Neutrophil (primary cell): ENCODE data around the gene P4HA1.

Source experiments
- H3K27ac ChIP-seq: fragments of 200-600 bp; sonication (generic); 2 replicates; pipeline ENCODE4 v1.5.1; 2016; ENCODE audit warnings: mild to moderate bottlenecking, moderate library complexity
- H3K27me3 ChIP-seq: fragments of 200-600 bp; sonication (generic); 2 replicates; pipeline ENCODE4 v1.6.0; 2016; ENCODE audit warnings: mild to moderate bottlenecking
- H3K36me3 ChIP-seq: fragments of 200-600 bp; sonication (generic); 2 replicates; pipeline ENCODE4 v1.5.1; 2017
- H3K4me1 ChIP-seq, 2 experiments: fragments of 200-600 bp in 1 of 2; sonication (generic) in 1 of 2; 1 replicate in 1 of 2; 2 replicates in 1 of 2; pipeline versions ENCODE4 v1.5.1 to v1.6.1; 2013 to 2016; ENCODE audit warnings: low read depth in 1 of 2, low read length in 1 of 2, mild to moderate bottlenecking in 1 of 2, moderate library complexity in 1 of 2; ENCODE audit not compliant: control insufficient read depth in 1 of 2, insufficient read depth in 1 of 2
- H3K4me3 ChIP-seq, 2 experiments: fragments of 200-600 bp in 1 of 2; sonication (generic) in 1 of 2; 1 replicate in 1 of 2; 2 replicates in 1 of 2; pipeline ENCODE4 v1.5.1; 2013 to 2016; ENCODE audit warnings: low read depth in 1 of 2, low read length in 1 of 2, mild to moderate bottlenecking in 1 of 2, moderate library complexity in 1 of 2
- H3K9me3 ChIP-seq: fragments of 200-600 bp; sonication (generic); 2 replicates; pipeline ENCODE4 v1.5.1; 2016
- CTCF ChIP-seq: fragments of 200-600 bp; sonication (generic); IDR thresholded peaks from 2 replicates; pipeline ENCODE4 v1.5.1; 2016; ENCODE audit warnings: antibody characterized with exemption

The P4HA1 gene

GRCh38 chr10:73131913-73132686, 35.4 kb upstream of the P4HA1 start:
- Histone ChIP-seq H3K4me1 (no peaks in the 10 kb centered on the region), H3K9me3 (no peaks in the 10 kb centered on the region), H3K4me3 (no peak overlapping the region), H3K27ac (no peak overlapping the region), H3K27me3 (no peaks in the 10 kb centered on the region), H3K36me3 (peaks cover 77% of the 10 kb centered on the region)
- no peak for TF ChIP-seq CTCF

DNA sequence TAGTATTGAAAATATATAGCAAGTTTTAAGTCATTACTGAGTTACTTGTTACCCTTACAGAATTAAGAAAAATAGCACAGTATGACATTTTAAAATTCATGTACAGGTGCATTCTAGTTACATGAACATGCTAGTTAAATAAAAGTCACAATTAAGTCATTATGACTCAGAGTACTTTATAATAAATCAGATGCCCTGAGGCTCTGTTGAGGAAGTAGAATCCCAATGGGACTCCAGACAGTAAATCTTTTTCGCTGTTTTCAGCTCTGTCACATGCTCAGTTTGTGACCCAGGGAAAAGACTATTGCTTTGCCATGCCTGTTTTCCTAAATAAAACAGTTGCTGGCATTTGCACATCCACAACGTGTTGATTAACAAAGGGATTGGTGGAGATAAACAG, 34.6 kb upstream of the P4HA1 start:
- no peak overlapping the region for H3K4me3 ChIP-seq
- H3K9me3 ChIP-seq: no peaks in the 10 kb centered on the region
- H3K27me3 ChIP-seq: no peaks in the 10 kb centered on the region
- no peak for TF ChIP-seq CTCF
- peaks cover 78% of the 10 kb centered on the region for H3K36me3 ChIP-seq
- H3K4me1 ChIP-seq: no peaks in the 10 kb centered on the region
- no peak overlapping the region for H3K27ac ChIP-seq

GRCh38 chr10:73126343-73126742, 29.7 kb upstream of the P4HA1 start:
- H3K4me1 ChIP-seq: no peaks in the 10 kb centered on the region
- no peak for TF ChIP-seq CTCF
- no peaks in the 10 kb centered on the region for H3K27me3 ChIP-seq
- H3K36me3 ChIP-seq: peaks cover 58% of the 10 kb centered on the region
- no peak overlapping the region for H3K27ac ChIP-seq
- H3K9me3 ChIP-seq: no peaks in the 10 kb centered on the region
- H3K4me3 ChIP-seq: no peak overlapping the region

DNA sequence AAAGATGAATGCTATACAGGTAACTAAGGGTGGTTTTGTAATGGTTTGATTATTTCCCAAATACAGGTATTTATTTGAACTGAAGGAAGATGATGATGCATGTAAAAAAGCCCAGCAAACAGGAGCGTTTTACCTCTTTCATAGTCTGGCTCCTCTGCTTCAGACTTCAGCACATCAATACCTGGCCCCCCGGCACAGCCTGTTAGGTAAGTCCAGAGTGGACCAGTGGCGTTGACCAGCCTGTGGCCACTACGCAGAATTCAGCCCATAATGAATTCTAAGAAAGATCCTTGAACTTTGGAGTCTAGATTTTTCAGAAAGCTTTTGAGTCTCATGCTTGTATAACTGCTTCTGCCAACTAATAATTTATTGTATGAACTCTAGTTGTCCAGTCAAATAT, 23.3 kb upstream of the P4HA1 start:
- no peaks in the 10 kb centered on the region for H3K9me3 ChIP-seq
- no peak overlapping the region for H3K27ac ChIP-seq
- no peaks in the 10 kb centered on the region for H3K4me1 ChIP-seq
- no peaks in the 10 kb centered on the region for H3K27me3 ChIP-seq
- H3K4me3 ChIP-seq: no peak overlapping the region
- no peak for TF ChIP-seq CTCF
- peaks cover 33% of the 10 kb centered on the region for H3K36me3 ChIP-seq

- H3K4me3 ChIP-seq: no peak overlapping the region
- no peaks in the 10 kb centered on the region for H3K4me1 ChIP-seq
- no peak for TF ChIP-seq CTCF
These were observed 22.8 kb upstream of the P4HA1 start for GRCh38 chr10:73119457-73119856.

More at GRCh38 chr10:73119457-73119856, 22.8 kb upstream of the P4HA1 start:
- no peaks in the 10 kb centered on the region for H3K9me3 ChIP-seq
- peaks cover 29% of the 10 kb centered on the region for H3K36me3 ChIP-seq
- no peaks in the 10 kb centered on the region for H3K27me3 ChIP-seq
- H3K27ac ChIP-seq: no peak overlapping the region
